T47D (cell line): ENCODE data around the gene IGSF21.

ENCODE experiments used
- DNase-seq, 2 experiments: peaks; one replicate each; pipeline versions ENCODE4 v3.0.0 to v3.0.0-alpha.2; 2011 to 2012; ENCODE audit warnings: low read depth in 1 of 2, low spot score in 1 of 2
- JUND ChIP-seq: IDR thresholded peaks from 2 replicates; pipeline ENCODE4 v1.6.1; 2012; ENCODE audit warnings: low read depth
- in situ Hi-C: cut with HindIII; loops from 2 replicates; pipeline ENCODE4 v1.10.0; 2016; ENCODE audit warnings: low sequenced_read_pairs, low pct_unique_long_range_greater_than_20kb

IGSF21 gene

GRCh38 chr1:18114726-18115410 lies 7.3 kb downstream of the IGSF21 start:
- no peak for TF ChIP-seq JUND
- in situ Hi-C loops: no loop called here
- DNase-seq: no peak

GRCh38 chr1:18116777-18117176 lies 9.2 kb downstream of the IGSF21 start:
- no peak for TF ChIP-seq JUND
- DNase-seq: no peak
- in situ Hi-C loops: no loop called here

- in situ Hi-C loops: no loop called here
- DNase-seq: peak in 1 of 2 experiments; percentile 20
- TF ChIP-seq JUND: no peak
Measured at GRCh38 chr1:18118078-18118477, 10.5 kb downstream of the IGSF21 start.

GRCh38 chr1:18118491-18118890 lies 10.9 kb downstream of the IGSF21 start:
- TF ChIP-seq JUND: no peak
- in situ Hi-C loops: no loop called here
- DNase-seq: no peak

GRCh38 chr1:18119289-18119688 lies 11.7 kb downstream of the IGSF21 start:
- no peak for TF ChIP-seq JUND
- in situ Hi-C loops: no loop called here
- no peak for DNase-seq

- in situ Hi-C loops: no loop called here
- TF ChIP-seq JUND: no peak
- no peak for DNase-seq
Measured at GRCh38 chr1:18119771-18120377, 12.3 kb downstream of the IGSF21 start.

GRCh38 chr1:18120638-18121037 lies 13.0 kb downstream of the IGSF21 start:
- TF ChIP-seq JUND: no peak

GRCh38 chr1:18121072-18121820 lies 13.6 kb downstream of the IGSF21 start:
- DNase-seq: no peak
- TF ChIP-seq JUND: no peak
- in situ Hi-C loops: no loop called here

More at GRCh38 chr1:18120638-18121037, 13.0 kb downstream of the IGSF21 start:
- in situ Hi-C loops: no loop called here
- no peak for DNase-seq

GRCh38 chr1:18123467-18123992 lies 15.9 kb downstream of the IGSF21 start:
- in situ Hi-C loops: no loop called here
- DNase-seq: no peak

GRCh38 chr1:18124977-18125376 lies 17.4 kb downstream of the IGSF21 start:
- in situ Hi-C loops: no loop called here
- DNase-seq: no peak
- no peak for TF ChIP-seq JUND

More at GRCh38 chr1:18123467-18123992, 15.9 kb downstream of the IGSF21 start:
- TF ChIP-seq JUND: no peak

- DNase-seq: no peak
- in situ Hi-C loops: no loop called here
- TF ChIP-seq JUND: no peak
Measured at GRCh38 chr1:18126616-18127015, 19.0 kb downstream of the IGSF21 start.

- no peak for DNase-seq
- in situ Hi-C loops: no loop called here
- TF ChIP-seq JUND: no peak
Measured at GRCh38 chr1:18128298-18128697, 20.7 kb downstream of the IGSF21 start.

- in situ Hi-C loops: no loop called here
- TF ChIP-seq JUND: no peak
Measured at GRCh38 chr1:18130356-18130755, 22.8 kb downstream of the IGSF21 start.

More at GRCh38 chr1:18130356-18130755, 22.8 kb downstream of the IGSF21 start:
- no peak for DNase-seq
